Breast epithelium (tissue), 3 donors: ENCODE results near the gene ZNF236.

ENCODE experiments used
- POLR2A ChIP-seq: fragments of 450-650 bp; IDR thresholded peaks from one replicate; pipeline ENCODE4 v1.6.1; 2016; ENCODE audit warnings: antibody characterized with exemption, mild to moderate bottlenecking, moderate library complexity
- POLR2AphosphoS5 ChIP-seq, 3 donors: sonication (generic); formaldehyde crosslinking; IDR thresholded peaks; one replicate each; pipeline ENCODE4 v1.6.1; 2017; ENCODE audit warnings: antibody characterized with exemption in 3 of 3
- TF ChIP-seq, protein P1 (sequence below), 3 donors: fragments of 450-650 bp; IDR thresholded peaks; one replicate each; pipeline ENCODE4 v1.5.1; 2016 to 2017; ENCODE audit warnings: antibody characterized with exemption in 3 of 3, mild to moderate bottlenecking in 3 of 3, moderate library complexity in 3 of 3

DNA sequence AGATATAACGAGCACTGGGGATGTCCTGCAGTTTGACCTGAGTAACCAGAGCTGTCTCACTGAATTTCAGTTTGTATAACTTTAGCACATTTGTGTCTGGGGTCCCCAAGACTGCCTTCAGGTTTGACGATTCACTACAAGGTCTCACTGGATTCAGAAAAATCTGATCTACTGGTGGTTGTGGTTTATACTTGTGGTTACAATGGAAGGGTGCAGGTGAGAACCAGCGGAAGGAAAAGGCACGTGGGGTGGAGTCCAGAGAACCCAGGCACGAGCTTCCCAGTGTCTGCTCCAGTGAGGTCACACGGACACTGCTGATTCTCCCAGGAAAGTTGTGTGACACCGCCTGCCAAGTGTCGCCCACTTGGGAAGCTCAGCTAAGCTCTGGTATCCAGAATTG, 126.0 kb downstream of the ZNF236 start:
- TF ChIP-seq, protein P1, sequence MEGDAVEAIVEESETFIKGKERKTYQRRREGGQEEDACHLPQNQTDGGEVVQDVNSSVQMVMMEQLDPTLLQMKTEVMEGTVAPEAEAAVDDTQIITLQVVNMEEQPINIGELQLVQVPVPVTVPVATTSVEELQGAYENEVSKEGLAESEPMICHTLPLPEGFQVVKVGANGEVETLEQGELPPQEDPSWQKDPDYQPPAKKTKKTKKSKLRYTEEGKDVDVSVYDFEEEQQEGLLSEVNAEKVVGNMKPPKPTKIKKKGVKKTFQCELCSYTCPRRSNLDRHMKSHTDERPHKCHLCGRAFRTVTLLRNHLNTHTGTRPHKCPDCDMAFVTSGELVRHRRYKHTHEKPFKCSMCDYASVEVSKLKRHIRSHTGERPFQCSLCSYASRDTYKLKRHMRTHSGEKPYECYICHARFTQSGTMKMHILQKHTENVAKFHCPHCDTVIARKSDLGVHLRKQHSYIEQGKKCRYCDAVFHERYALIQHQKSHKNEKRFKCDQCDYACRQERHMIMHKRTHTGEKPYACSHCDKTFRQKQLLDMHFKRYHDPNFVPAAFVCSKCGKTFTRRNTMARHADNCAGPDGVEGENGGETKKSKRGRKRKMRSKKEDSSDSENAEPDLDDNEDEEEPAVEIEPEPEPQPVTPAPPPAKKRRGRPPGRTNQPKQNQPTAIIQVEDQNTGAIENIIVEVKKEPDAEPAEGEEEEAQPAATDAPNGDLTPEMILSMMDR (IDR thresholded peaks at IDR 0.05) = no peak
- TF ChIP-seq POLR2A (no peak), POLR2AphosphoS5 (IDR thresholded peaks at IDR 0.05) (no peak)
